GM19025 (cell line): ENCODE measurements around the gene RNF10.
"Not testable (repeated sequence)": the region's sequence is repeated elsewhere in the genome, so short reads cannot be mapped to it uniquely, and the experiment has no call there.

ENCODE experiments used
- ATAC-seq: cut with Tn5 transposase; IDR thresholded peaks from one replicate; pipeline ENCODE4 v1.9.1; 2021; ENCODE audit warnings: mild to moderate bottlenecking, low read depth, moderate library complexity; ENCODE audit not compliant: unreplicated experiment

Gene RNF10

GRCh38 chr12:120602416-120602815 is 68.3 kb downstream of the RNF10 start:
- ATAC-seq: not testable (repeated sequence)

GRCh38 chr12:120610560-120610959 is 76.4 kb downstream of the RNF10 start:
- no peak for ATAC-seq

GRCh38 chr12:120611534-120611933 is 77.4 kb downstream of the RNF10 start:
- not testable (repeated sequence) for ATAC-seq

DNA sequence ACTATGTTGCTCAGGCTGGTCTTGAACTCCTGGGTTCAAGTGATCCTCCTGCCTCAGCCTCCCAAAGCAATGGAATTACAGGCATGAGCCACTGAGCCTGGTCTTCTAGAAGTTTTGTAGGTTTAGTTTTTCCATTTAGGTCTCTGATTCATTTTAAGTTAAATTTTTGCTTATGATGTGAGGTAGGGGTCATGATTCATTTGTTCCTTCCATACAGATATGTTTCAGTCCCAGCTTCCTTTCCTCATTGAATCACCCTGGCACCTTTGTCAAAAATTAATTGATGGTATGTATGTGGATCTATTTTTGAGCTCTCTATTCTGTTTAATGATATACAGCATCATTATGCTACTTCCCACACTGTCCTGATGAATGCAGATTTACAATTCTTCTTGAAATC is 80.7 kb downstream of the RNF10 start:
- ATAC-seq: no peak

GRCh38 chr12:120617193-120617592 is 83.0 kb downstream of the RNF10 start:
- ATAC-seq: not testable (repeated sequence)

- ATAC-seq: not testable (repeated sequence)
Measured at GRCh38 chr12:120617767-120618166, 83.6 kb downstream of the RNF10 start.

- ATAC-seq: no peak
Measured at GRCh38 chr12:120618954-120619615, 84.9 kb downstream of the RNF10 start.

DNA sequence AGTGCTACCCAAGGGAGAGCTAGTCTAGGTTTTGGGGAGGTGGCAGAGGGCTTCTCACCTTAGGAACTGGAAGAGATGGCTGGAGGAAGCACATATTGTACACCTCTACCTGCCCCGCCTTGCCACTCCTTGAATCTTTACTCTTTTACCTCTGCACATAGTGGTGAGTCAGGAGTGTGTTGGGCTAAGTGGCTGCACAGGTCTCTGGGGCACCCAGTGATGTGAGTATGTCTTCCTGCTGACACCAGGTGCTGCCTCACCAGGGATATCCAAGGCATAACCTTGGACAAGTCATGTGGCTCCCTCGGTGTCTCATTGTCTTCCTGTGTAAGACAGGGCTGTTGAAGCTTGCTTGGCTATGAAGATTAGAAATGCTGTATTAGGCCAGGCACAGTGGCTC is 86.5 kb downstream of the RNF10 start:
- ATAC-seq: no peak

GRCh38 chr12:120625557-120626419 is 91.6 kb downstream of the RNF10 start:
- no peak for ATAC-seq
